K562 (cell line): ENCODE measurements around the gene CUL4B.
"Not testable (repeated sequence)": the region's sequence is repeated elsewhere in the genome, so short reads cannot be mapped to it uniquely, and the experiment has no call there.

Experiments
- BHLHE40 ChIP-seq: IDR thresholded peaks from 2 replicates; pipeline ENCODE4 v1.6.1; 2011; ENCODE audit warnings: low read length, improper control_type of control experiment
- CBX2 ChIP-seq: fragments of 200-600 bp; sonication (generic); IDR thresholded peaks from one replicate; pipeline ENCODE4 v1.6.1; 2012; ENCODE audit warnings: mild to moderate bottlenecking, low read length, inconsistent platforms; ENCODE audit not compliant: insufficient read depth, poor library complexity, severe bottlenecking
- CTCF ChIP-seq, 3 experiments: IDR thresholded peaks in 2 of 3; conservative IDR thresholded peaks in 1 of 3; 2 replicates each; pipeline ENCODE4 v1.5.1; 2011 to 2012; ENCODE audit warnings: low read length in 3 of 3, mild to moderate bottlenecking in 3 of 3, control low read depth in 2 of 3, improper control_type of control experiment in 1 of 3, inconsistent platforms in 1 of 3, low read depth in 1 of 3, mixed read lengths in 1 of 3, moderate library complexity in 1 of 3; ENCODE audit not compliant: insufficient read depth in 2 of 3
- MAFK ChIP-seq: IDR thresholded peaks from 2 replicates; pipeline ENCODE4 v1.6.1; 2011; ENCODE audit warnings: low read length, improper control_type of control experiment
- SIN3A ChIP-seq, 2 experiments: fragments of 150-350 bp in 1 of 2; IDR thresholded peaks; 2 replicates each; pipeline ENCODE4 v1.6.1; 2011 to 2016; ENCODE audit warnings: borderline replicate concordance in 2 of 2, low read depth in 2 of 2, low read length in 2 of 2, mild to moderate bottlenecking in 2 of 2, moderate library complexity in 2 of 2; ENCODE audit not compliant: control insufficient read depth in 1 of 2
- TBL1XR1 ChIP-seq, 2 experiments: IDR thresholded peaks; 2 replicates each; pipeline ENCODE4 v1.6.1; 2012; ENCODE audit warnings: improper control_type of control experiment in 2 of 2, low read length in 2 of 2, mild to moderate bottlenecking in 1 of 2
- ZNF12 ChIP-seq: sonication (generic); formaldehyde crosslinking; IDR thresholded peaks from 2 replicates; pipeline ENCODE4 v1.4.0; 2020; ENCODE audit warnings: mild to moderate bottlenecking, missing genetic modification reagents
- ZNF146 ChIP-seq: IDR thresholded peaks from one replicate; pipeline ENCODE4 v1.6.1; 2018; ENCODE audit warnings: missing compliant biosample characterization; ENCODE audit not compliant: unreplicated experiment
- TF ChIP-seq, protein P1 (sequence below): fragments of 250-450 bp; sonication (Bioruptor Pico); IDR thresholded peaks from 2 replicates; pipeline ENCODE4 v1.8.0; 2022; ENCODE audit warnings: moderate library complexity, mild to moderate bottlenecking, inconsistent platforms

DNA sequence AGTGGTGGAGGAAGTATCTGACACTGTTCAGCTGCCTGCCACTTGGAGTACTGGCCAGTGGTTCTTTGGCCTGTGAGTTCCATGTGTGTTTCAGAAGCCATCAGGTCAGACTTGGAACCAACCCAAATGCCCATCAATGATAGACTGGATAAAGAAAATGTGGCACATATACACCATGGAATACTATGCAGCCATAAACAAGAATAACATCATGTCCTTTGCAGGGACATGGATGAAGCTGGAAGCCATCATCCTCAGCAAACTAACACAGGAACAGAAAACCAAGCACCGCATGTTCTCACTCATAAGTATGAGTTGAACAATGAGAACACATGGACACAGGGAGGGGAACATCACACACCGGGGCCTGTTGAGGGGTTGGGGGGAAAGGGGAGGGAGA lies 70.6 kb downstream of the CUL4B start:
- TF ChIP-seq, protein P1, sequence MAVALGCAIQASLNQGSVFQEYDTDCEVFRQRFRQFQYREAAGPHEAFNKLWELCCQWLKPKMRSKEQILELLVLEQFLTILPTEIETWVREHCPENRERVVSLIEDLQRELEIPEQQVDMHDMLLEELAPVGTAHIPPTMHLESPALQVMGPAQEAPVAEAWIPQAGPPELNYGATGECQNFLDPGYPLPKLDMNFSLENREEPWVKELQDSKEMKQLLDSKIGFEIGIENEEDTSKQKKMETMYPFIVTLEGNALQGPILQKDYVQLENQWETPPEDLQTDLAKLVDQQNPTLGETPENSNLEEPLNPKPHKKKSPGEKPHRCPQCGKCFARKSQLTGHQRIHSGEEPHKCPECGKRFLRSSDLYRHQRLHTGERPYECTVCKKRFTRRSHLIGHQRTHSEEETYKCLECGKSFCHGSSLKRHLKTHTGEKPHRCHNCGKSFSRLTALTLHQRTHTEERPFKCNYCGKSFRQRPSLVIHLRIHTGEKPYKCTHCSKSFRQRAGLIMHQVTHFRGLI = not testable (repeated sequence)
- not testable (repeated sequence) for TF ChIP-seq CTCF (IDR thresholded peaks at IDR 0.05 in 2 of 3, conservative IDR thresholded peaks at IDR 0.05 in 1 of 3; ENCODE audit: insufficient read depth in 2 of 3, low read depth in 1 of 3, low read length in 3 of 3); SIN3A (IDR thresholded peaks at IDR 0.05; ENCODE audit: borderline replicate concordance in 2 of 2, control insufficient read depth in 1 of 2, low read depth in 2 of 2, low read length in 2 of 2); CBX2; TBL1XR1 (IDR thresholded peaks at IDR 0.05; ENCODE audit: low read length in 2 of 2); ZNF12 (CRISPR knock-in tag); BHLHE40; MAFK
- peak; percentile 79 for TF ChIP-seq ZNF146 (CRISPR knock-in tag)
